Transverse colon (tissue), 4 donors: ENCODE measurements around the gene PPP3CA. TPM values are rescaled to one million over a fixed set of nuclear protein-coding genes. Genes with fewer than 3 reads are reported as not detected.

Experiments
- DNase-seq: peaks from one replicate; pipeline ENCODE4 v3.0.0-alpha.2; 2019
- H3K27ac ChIP-seq, 4 donors: fragments of 200-600 bp; sonication (generic); 2 replicates each; pipeline ENCODE4 v1.5.1; 2016 to 2018; ENCODE audit warnings: inconsistent platforms in 4 of 4
- H3K27me3 ChIP-seq: fragments of 200-600 bp; sonication (generic); 2 replicates; pipeline ENCODE4 v1.5.1; 2017; ENCODE audit warnings: inconsistent platforms
- H3K36me3 ChIP-seq, 4 donors: fragments of 200-600 bp; sonication (generic); 2 replicates each; pipeline ENCODE4 v1.5.1; 2017 to 2019; ENCODE audit warnings: inconsistent platforms in 4 of 4
- H3K4me1 ChIP-seq, 4 donors: fragments of 200-600 bp; sonication (generic); 2 replicates each; pipeline ENCODE4 v1.5.1; 2017 to 2020; ENCODE audit warnings: inconsistent platforms in 4 of 4
- H3K4me3 ChIP-seq, 4 donors: fragments of 200-600 bp; sonication (generic); 1 replicate in 1 of 4; 2 replicates in 3 of 4; pipeline versions ENCODE4 v1.5.1 to v1.6.1; 2017 to 2019; ENCODE audit warnings: inconsistent platforms in 4 of 4
- H3K9me3 ChIP-seq, 2 donors: fragments of 200-600 bp; sonication (generic); 2 replicates each; pipeline ENCODE4 v1.5.1; 2017 to 2019; ENCODE audit warnings: inconsistent platforms in 2 of 2
- EP300 ChIP-seq: sonication (generic); formaldehyde crosslinking; IDR thresholded peaks from one replicate; pipeline ENCODE4 v1.6.1; 2017; ENCODE audit warnings: antibody characterized with exemption, low read depth
- POLR2A ChIP-seq: fragments of 450-650 bp; IDR thresholded peaks from one replicate; pipeline ENCODE4 v1.6.1; 2016; ENCODE audit warnings: antibody characterized with exemption, mild to moderate bottlenecking, moderate library complexity
- POLR2AphosphoS5 ChIP-seq, 3 donors: sonication (generic); formaldehyde crosslinking; IDR thresholded peaks; one replicate each; pipeline ENCODE4 v1.6.1; 2016; ENCODE audit warnings: antibody characterized with exemption in 3 of 3
- WGBS, 2 donors: methylation state at CpG; one replicate each; pipeline ENCODE4 v1.1.5; 2018; ENCODE audit warnings: low coverage in 1 of 2; 5-methylcytosine and 5-hydroxymethylcytosine counted together
- in situ Hi-C, 4 donors: fragments of 200-750 bp; cut with MboI; loops; one replicate each; pipeline versions ENCODE4 v1.15.0 to v1.15.1; 2017; ENCODE audit warnings: low sequenced_read_pairs in 3 of 4, low pct_ligation_motif_present in 1 of 4, low pct_unique_long_range_greater_than_20kb in 1 of 4
- intact Hi-C: fragments of 100-400 bp; cut with DNase I; formaldehyde crosslinking; loops from one replicate; pipeline ENCODE4 v1.15.1; 2023; ENCODE audit warnings: low total_unique reads
- total RNA-seq, 4 donors: library from RNA; depleted of rRNA; stranded (reverse); fragments of >200 nt; gene quantifications; one replicate each; pipeline ENCODE4 v1.1.0, GENCODE V29; 2016
- TF ChIP-seq, protein P1 (sequence below), 5 experiments: fragments of 200-600 bp in 3 of 5; fragments of 450-650 bp in 2 of 5; sonication (generic) in 3 of 5; IDR thresholded peaks; 1 replicate in 2 of 5; 2 replicates in 3 of 5; pipeline ENCODE4 v1.5.1; 2016 to 2017; ENCODE audit warnings: antibody characterized with exemption in 5 of 5, inconsistent platforms in 3 of 5, mild to moderate bottlenecking in 2 of 5, moderate library complexity in 1 of 5

Gene PPP3CA
- total RNA-seq, 4 donors from 2014 or later: 29.2 to 50.7 (median 37.7) TPM

DNA sequence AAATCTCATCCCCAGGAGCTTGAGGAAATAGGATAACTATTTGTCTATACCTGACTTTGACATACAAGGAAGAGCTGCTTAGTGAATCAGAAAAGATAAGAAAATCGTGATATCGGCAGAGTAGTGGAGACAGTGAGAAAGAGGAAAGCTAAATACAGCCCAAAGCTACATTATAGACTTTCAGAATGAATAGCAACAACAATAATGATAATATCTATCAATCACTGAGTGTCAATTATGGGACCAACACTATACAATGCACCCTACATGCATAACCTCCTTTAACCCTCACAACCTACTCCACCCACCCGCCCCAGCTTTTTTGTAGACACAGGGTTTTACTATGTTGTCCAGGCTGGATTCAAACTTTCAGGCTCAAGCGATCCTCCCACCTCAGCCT, 205.1 kb downstream of the PPP3CA start:
- DNase-seq: no peak
- H3K9me3 ChIP-seq: no peaks in the 10 kb centered on the region
- 90% methylated on average over 4 of the region's 4 CpGs for WGBS, 2 donors
- no peaks in the 10 kb centered on the region for H3K27me3 ChIP-seq
- H3K36me3 ChIP-seq: no peaks in the 10 kb centered on the region
- no peak overlapping the region for H3K27ac ChIP-seq
- TF ChIP-seq POLR2AphosphoS5 (IDR thresholded peaks at IDR 0.05): no peak
- TF ChIP-seq, protein P1, sequence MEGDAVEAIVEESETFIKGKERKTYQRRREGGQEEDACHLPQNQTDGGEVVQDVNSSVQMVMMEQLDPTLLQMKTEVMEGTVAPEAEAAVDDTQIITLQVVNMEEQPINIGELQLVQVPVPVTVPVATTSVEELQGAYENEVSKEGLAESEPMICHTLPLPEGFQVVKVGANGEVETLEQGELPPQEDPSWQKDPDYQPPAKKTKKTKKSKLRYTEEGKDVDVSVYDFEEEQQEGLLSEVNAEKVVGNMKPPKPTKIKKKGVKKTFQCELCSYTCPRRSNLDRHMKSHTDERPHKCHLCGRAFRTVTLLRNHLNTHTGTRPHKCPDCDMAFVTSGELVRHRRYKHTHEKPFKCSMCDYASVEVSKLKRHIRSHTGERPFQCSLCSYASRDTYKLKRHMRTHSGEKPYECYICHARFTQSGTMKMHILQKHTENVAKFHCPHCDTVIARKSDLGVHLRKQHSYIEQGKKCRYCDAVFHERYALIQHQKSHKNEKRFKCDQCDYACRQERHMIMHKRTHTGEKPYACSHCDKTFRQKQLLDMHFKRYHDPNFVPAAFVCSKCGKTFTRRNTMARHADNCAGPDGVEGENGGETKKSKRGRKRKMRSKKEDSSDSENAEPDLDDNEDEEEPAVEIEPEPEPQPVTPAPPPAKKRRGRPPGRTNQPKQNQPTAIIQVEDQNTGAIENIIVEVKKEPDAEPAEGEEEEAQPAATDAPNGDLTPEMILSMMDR (IDR thresholded peaks at IDR 0.05): no peak
- TF ChIP-seq POLR2A: no peak
- no peak for TF ChIP-seq EP300
- peaks cover 0 to 8% (median 0%) of the 10 kb centered on the region in 4 donors for H3K4me1 ChIP-seq
- in situ Hi-C loops (no loop called here), intact Hi-C loops (no loop called here)
- H3K4me3 ChIP-seq: no peak overlapping the region

DNA sequence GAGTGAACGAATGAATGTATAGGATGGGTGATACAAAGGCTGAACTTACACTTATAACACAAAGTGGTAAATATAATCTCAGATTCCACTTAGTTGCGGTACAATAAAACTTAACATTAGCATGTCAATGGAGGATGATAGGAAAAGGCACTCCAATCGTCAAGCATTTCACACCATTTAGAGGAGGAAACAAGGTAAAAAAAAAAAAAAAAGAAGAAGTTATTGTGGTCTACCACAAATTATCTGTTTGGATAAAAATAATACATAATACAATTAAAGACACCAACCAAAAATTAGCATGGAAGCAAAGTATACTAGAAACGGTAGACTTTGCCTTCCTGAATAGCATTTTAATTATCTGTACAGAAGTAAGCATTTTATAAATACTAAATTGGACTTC, 205.5 kb downstream of the PPP3CA start:
- in situ Hi-C loops: no loop called here
- no peak for DNase-seq
- Histone ChIP-seq H3K27ac (no peak overlapping the region), H3K27me3 (no peaks in the 10 kb centered on the region), H3K36me3 (no peaks in the 10 kb centered on the region), H3K4me1 (peaks cover 0 to 12% (median 2%) of the 10 kb centered on the region in 4 donors), H3K9me3 (no peaks in the 10 kb centered on the region), H3K4me3 (no peak overlapping the region)
- intact Hi-C loops: no loop called here
- WGBS, 2 donors: 82 to 84% methylated on average over 3 to 4 of the region's 4 CpGs
- TF ChIP-seq, protein P1 (IDR thresholded peaks at IDR 0.05): no peak
- TF ChIP-seq POLR2A (no peak), EP300 (no peak), POLR2AphosphoS5 (IDR thresholded peaks at IDR 0.05) (no peak)

DNA sequence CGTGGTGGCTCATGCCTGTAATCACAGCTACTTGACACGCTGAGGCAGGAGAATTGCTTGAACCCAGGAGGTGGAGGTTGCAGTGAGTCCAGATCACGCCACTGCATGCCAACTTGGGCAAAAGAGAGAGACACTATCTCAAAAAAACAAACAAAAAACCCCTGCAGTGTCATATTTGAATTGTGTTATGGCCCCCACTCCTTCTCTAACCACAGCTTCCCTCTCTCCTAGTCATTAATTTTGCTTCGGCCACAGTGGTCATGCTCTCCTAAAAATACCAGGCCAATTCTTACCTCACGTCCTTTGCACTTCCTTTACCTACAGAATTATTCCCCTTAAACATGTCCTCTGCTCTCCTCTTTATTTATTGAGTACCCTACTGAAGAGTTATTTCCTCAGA, 206.1 kb downstream of the PPP3CA start:
- H3K9me3 ChIP-seq: no peaks in the 10 kb centered on the region
- no peak overlapping the region for H3K4me3 ChIP-seq
- peaks cover 0 to 18% (median 3%) of the 10 kb centered on the region in 4 donors for H3K4me1 ChIP-seq
- intact Hi-C loops: no loop called here
- 79 to 81% methylated on average over 3 to 5 of the region's 5 CpGs for WGBS, 2 donors
- in situ Hi-C loops: no loop called here
- TF ChIP-seq POLR2AphosphoS5 (IDR thresholded peaks at IDR 0.05) (no peak), POLR2A (no peak), EP300 (no peak)
- TF ChIP-seq, protein P1 (IDR thresholded peaks at IDR 0.05): no peak
- H3K36me3 ChIP-seq: no peaks in the 10 kb centered on the region
- H3K27me3 ChIP-seq: no peaks in the 10 kb centered on the region
- DNase-seq: no peak
- no peak overlapping the region for H3K27ac ChIP-seq

DNA sequence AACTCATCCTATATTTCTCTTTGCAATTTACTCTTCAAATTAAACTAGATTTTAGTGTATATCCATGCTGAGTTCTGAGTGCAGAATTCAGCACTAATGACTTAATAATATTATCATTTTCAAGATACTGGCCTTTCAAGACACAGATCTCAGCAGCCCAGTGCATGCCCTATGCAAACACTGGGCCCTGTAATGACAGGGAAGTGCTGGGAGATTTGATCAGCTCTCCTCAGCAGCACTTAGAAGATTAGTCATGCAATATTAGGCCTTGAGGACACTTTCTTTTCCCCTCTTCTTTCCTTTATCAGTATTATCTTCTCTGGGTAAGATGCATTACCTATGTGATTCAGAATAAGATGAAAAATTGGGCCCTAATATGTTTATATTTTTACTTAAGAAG, 207.1 kb downstream of the PPP3CA start:
- no peak overlapping the region for H3K4me3 ChIP-seq
- peaks cover 0 to 28% (median 3%) of the 10 kb centered on the region in 4 donors for H3K4me1 ChIP-seq
- no peaks in the 10 kb centered on the region for H3K36me3 ChIP-seq
- no peaks in the 10 kb centered on the region for H3K27me3 ChIP-seq
- TF ChIP-seq EP300 (no peak), POLR2A (no peak), POLR2AphosphoS5 (IDR thresholded peaks at IDR 0.05) (no peak)
- TF ChIP-seq, protein P1 (IDR thresholded peaks at IDR 0.05): no peak
- in situ Hi-C loops: no loop called here
- intact Hi-C loops: no loop called here
- no peak for DNase-seq
- H3K27ac ChIP-seq: no peak overlapping the region
- H3K9me3 ChIP-seq: no peaks in the 10 kb centered on the region
